ENCODE data around the gene SLC26A1.
A peak's percentile ranks its signal among the peaks of the same experiment; 100 is the strongest.

SLC26A1 gene

DNA sequence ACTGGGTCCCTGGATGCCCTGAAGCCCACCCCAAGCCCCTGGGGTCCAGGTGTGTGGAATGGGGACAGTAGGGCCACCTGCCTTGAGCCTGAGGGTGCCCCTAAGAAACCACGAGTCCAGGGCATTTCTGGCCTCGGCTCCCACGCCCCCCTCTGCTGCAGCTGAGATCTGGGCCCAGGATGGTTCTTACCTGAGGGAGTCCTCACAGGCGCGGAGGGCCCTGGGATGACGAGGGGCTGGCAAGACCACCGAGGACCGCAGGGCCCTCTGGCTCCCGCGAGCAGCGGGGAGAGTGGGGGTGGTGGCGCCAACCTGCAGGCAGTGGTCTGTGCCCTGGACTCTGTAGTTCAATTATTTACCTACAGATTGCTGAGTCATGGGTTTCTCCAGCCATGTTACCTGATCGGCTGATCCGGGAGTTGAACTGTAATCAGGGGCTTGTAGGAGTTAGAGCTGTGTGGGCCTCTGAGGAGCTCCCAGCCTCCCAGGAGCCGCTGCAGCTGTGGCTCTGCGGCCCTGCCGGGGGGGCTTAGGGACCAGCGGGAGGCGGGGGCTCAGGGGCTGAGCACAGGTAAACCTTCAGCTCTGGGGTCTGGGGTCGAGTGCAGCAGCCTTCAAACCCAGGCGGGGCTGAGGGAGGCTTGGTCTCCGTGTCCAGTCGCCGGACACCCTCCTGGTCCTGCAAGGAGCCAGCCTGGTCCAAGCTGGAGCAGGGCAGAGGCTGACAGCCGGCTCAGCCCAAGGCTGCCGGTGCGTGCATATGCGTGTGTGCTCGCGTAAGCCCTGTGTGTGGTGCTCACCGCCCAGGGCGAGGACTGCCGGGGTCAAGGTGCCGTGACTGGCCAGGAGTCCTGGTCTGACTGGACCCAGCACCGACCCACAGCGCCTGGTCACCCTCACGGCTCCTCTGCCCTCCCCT lies at the start of gene SLC26A1:
Gene SLC26A1 (minus strand): TSS at position 294 of the 919 bp plus-strand sequence. CDS start 1,701 bp downstream, outside the sequence.
- no peak for DNase-seq

DNA sequence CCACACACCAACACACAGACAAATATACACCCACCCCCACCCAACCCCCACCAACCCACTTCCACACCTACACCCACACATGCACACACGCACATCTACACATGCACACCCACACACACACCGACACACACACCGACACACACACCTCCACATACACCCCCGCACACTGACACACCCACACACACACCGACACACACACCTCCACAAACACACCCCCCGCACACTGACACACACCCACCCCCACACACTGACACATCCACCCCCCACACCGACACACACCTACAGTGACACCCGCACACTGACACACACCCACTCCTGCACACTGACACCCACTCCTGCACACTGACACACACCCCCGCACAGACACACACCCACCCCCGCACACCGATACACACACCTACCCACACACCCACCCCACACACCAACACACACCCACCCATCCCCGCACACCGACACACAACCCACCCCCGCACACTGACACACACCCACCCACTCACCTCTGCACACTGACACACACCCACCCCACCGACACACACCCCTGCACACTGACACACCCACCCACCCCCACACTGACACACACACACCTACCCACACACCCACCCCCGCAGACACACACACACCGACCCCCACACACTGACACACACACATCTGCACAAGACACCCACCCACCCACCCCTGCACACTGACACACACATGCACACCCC lies 49.3 kb upstream of the SLC26A1 start:
- peak; percentile 16 for DNase-seq

GRCh38 chr4:1041936-1042330 lies 48.7 kb upstream of the SLC26A1 start:
- DNase-seq: no peak

- DNase-seq: peak; percentile 79
Measured at GRCh38 chr4:1041147-1041935, 48.1 kb upstream of the SLC26A1 start.

DNA sequence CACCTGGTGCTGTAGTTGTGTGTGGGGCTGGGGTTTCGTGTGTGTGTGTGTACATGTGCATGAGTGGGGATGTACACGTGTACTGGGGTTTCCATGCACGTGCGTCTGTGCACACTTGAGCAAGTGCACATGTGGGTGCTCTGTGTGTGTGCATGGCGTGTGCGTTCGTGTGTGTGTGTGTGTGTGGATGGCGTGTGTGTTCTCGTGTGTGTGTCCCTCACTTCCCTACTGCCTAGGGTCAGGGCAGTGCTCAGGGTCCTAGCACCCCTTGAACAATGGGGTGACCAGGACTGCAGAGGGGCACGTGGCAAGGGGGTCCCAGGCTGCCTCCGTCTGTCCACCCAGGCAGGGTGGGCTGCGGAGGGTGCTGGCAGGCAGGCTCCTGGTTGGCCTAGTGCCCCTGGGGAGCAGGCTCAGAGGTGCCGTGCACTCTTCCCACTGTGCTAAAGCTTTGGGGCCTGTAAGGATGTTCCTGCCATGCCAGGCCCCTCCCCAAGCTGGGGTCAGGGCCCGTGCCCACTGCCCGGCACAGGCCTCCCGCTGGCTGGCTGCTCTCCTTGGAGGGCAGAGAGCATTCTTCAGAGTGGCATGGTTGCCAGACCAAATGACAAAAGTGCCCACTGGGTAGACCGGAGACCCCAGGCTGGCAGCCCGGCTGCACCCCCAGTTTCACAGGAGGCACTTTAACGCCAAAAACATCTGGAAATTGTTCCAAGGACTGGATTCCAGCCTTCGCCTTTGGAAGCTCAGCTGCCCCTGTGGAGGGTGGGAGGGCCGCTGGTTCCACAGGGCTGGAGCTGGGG lies 47.3 kb upstream of the SLC26A1 start:
- DNase-seq: no peak

DNA sequence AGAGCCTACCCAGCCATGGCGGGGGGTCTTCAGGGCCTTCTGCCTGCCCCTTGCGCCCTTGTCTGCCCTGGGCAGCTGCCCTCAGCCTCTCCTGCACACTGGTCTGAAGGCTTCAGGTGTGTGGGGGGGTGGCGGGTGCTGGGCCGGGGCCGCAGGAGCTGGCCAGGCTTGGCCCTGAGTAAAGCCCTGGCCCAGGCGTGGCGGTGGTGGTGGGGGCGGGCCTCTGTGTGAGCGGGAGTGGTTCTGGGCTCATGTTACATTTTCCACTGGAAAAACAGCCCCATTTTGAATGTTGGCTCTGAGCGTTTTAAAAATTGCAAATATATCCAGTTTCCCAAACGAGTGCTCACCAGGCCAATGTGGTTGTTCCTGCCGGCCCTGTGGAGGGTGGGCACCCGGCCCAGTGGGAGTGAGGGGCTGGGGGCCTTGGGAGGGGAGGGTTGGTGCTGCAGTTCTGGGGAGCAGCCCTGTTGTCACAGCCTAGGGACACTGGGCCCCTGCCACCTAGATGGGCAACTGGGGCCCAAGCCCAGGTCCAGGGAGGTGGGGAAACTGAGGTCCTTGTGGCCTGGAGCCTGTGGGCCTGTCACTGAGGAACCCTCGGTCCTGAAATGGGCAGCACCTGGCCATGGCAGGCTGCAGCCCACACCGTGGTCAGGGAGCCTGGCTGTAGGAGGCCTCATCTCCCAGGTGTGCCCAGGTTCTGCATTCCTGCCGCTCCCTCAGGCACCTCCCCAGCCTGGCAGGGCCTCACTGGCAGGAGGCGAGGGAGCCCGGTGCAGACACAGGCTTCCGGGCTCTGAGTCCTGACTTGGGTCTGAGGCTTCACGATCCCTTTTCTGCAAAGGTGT lies 46.5 kb upstream of the SLC26A1 start:
- DNase-seq: peak; percentile 86

GRCh38 chr4:1038948-1039492 lies 45.8 kb upstream of the SLC26A1 start:
- no peak for DNase-seq

- DNase-seq: no peak
Measured at GRCh38 chr4:1036976-1037810, 44.0 kb upstream of the SLC26A1 start.

- DNase-seq: no peak
Measured at GRCh38 chr4:1036095-1036494, 42.9 kb upstream of the SLC26A1 start.

DNA sequence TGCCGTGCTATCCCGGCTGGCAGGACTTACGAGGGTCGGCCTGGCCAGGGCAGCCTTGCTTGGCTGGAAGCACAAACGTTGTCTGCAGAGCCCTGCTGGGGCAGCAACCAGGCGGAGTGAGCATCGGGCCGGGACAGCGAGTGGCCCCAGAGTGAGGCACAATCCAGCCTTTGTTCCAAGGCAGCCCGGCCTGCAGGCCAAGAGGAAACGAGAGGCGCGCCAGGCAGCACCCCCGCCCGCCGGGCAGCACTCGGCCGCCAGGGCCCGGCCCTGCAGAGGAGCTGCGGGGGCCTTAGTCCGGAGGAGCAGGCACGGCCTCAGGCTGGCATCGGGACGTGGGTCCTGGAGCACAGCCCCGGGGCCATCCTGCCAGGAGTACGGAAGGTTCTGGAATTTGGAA lies 42.3 kb upstream of the SLC26A1 start:
- DNase-seq: peak; percentile 79

DNA sequence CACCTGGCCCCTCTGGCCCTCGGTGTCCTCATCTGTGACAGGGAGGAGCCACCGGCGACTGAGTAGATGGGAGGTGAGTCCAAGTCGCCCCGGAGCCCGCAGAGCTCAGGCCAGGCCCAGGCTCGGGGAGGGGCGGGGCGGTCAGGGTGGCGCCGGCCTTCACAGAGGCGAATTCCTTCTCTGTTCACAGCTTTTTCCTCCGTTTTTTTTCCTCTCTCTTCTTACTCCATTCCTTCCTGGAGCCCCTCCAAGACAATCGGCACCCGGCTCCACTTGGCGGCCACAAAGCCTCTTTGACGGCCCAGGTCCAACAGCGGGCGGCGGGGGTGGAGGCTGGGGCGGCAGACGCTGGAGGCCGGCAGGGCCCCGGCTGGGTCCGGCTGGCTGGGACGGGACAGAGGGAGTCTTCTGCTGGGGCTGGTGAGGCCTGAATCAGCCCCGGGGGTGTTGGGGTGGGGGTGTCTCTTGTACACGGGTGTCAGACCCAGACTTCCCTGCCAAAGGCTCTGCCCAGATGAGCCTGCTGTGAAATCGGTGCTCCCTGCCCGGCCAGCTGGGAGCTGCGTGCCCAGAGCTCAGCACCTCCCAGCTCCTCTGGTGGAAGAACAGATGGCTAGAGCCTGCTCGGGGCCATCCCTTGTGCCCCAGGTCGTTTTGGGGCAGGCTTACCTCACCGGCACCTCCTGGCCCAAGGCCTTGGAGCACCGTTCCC lies 40.8 kb upstream of the SLC26A1 start:
- peak; percentile 90 for DNase-seq

GRCh38 chr4:1032861-1033260 lies 39.7 kb upstream of the SLC26A1 start:
- no peak for DNase-seq

GRCh38 chr4:1031956-1032795 lies 39.0 kb upstream of the SLC26A1 start:
- no peak for DNase-seq

- DNase-seq: no peak
Measured at GRCh38 chr4:1031346-1031745, 38.1 kb upstream of the SLC26A1 start.

DNA sequence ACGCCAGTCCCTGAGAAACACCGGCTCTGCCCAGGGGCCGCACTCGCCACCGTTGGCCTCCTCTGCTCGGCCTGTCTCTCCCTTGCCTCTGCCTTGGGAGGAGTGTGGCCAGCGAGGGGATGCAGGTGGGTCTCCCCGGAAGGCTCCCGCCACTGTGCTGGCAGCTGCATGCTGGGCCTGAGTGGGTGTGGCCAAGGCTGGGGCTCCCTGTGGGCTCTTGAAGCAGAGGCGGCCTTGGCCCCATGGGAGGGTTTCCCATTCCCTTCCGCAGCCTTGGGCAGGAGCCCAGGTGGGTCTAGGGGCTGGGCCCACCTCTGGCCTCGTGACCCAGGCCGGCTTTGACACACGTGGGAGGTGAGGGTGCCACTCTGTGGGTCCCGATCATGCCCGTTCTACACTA lies 37.4 kb upstream of the SLC26A1 start:
- DNase-seq: no peak

- DNase-seq: no peak
Measured at GRCh38 chr4:1030031-1030430, 36.8 kb upstream of the SLC26A1 start.

- DNase-seq: no peak
Measured at GRCh38 chr4:1029529-1029928, 36.3 kb upstream of the SLC26A1 start.

DNA sequence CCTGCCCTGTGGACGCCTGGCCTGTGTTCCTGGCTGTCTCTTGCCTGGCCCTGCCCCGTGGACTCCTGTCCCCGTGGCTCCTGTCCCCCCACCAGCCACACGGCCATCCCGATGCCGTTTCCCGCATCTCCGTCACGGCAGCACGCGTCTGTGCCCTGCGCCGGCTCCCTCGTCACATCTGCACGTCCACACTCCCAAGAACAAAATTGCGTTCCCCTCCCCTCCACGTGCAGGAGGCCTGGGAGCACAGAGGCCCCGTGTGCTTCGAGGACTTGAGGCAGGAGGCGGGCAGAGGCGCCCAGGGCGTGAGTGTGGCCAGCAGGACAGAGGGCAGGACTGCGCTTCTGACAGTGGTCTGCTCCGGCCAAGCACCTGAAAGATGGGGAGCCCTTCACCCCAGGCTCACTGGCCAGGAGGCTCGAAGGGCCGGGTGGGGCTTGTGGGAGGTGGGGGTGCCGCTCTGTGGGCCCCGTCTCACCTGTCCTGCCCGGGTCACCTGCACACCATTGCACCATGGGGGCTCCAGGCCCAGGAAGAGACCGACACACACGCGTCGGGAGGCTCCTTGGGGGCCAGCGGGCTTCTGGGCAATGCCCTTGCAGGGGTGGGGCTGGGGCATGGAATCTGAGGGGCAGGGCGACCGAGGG lies 35.5 kb upstream of the SLC26A1 start:
- DNase-seq: no peak

Measured in right hindlimb (tissue), 1 donor.